ENCODE measurements around the gene BCKDHB.
"Not testable (repeated sequence)": the region's sequence is repeated elsewhere in the genome, so short reads cannot be mapped to it uniquely, and the experiment has no call there.

BCKDHB gene

DNA sequence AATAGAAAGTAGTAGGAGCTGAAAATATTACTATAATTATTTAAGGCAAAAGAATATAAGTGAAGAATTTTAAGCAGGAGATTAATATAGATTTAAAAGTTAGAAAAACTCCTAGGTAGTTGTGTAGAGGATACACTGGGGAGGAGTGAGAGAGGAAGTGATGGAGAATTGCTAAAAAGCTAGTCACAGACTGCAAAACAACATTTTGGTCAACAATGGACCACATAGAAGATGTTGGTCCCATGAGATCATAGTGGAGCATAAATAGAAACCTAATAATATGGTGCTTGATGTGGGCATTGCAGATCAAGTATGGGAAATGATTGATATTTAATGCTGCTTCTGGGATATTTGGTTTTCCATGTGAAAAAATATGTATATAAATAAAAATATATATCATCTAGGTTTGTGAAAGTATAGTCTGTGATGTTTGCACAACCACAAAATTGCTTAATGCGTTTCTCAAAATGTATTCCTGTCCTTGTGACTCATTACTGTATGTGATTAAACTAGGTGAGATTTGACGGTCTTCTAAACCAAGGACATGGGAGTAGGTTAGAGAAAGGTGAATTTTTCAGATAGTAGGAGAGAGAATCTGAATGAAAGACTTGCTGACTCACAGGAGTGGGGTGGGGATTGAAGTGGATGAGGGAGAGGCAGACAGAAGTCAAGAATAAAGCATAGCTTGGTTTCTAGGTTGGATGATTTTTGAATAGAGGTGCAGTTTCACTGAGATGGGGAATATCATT, 174.0 kb downstream of the BCKDHB start:
- Histone ChIP-seq H3K4me1 (ENCODE audit: control insufficient read depth, insufficient read depth, low read length, poor library complexity, severe bottlenecking) (no peaks in the 10 kb centered on the region), H3K27ac (ENCODE audit: low read depth, low read length, severe bottlenecking) (no peak overlapping the region), H3K9me3 (ENCODE audit: control insufficient read depth, low read length) (no peaks in the 10 kb centered on the region), H3K36me3 (ENCODE audit: control insufficient read depth, insufficient read depth, low read length) (no peaks in the 10 kb centered on the region), H3K4me3 (ENCODE audit: extremely low read depth, insufficient read depth, low read length, poor library complexity, severe bottlenecking) (no peak overlapping the region)
- WGBS, 2 experiments (ENCODE audit: insufficient coverage in 2 of 2): 90 to 94% methylated on average over 2 of the region's 2 CpGs

DNA sequence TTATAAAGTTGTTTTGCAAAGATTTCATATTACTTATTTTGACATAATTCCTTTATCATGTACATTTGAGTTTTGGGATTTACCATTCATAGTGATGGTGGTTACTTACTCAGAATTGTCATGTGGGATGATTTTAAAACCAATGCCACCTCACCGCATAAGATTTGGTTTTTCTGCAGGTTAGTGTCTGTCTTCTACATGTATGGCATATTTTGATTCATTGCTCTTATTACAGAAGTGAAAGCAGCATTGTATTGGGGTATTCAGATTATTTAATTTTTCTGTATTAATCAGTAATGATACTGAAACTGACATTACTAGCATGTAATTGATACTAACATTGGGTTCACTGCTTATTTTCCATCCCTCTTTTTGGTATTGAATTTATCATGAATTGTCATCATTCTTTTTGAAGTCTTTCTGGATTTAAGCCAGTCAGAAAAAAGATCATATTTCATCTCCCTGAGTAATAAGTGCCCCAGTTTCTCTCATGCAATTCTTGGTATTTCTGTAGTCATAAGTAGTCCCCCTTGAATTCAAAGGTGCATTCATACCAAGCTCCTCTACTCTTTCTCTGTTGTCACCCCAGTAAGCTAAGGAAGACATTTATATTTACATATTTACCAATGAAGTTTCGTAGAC, 176.6 kb downstream of the BCKDHB start:
- no peak overlapping the region for H3K4me3 ChIP-seq (ENCODE audit: extremely low read depth, insufficient read depth, low read length, poor library complexity, severe bottlenecking)
- WGBS, 2 experiments (ENCODE audit: insufficient coverage in 2 of 2): no CpG with 5 or more reads among the region's 2 CpGs
- no peaks in the 10 kb centered on the region for H3K4me1 ChIP-seq (ENCODE audit: control insufficient read depth, insufficient read depth, low read length, poor library complexity, severe bottlenecking)
- no peaks in the 10 kb centered on the region for H3K9me3 ChIP-seq (ENCODE audit: control insufficient read depth, low read length)
- H3K36me3 ChIP-seq (ENCODE audit: control insufficient read depth, insufficient read depth, low read length): no peaks in the 10 kb centered on the region
- no peak overlapping the region for H3K27ac ChIP-seq (ENCODE audit: low read depth, low read length, severe bottlenecking)

DNA sequence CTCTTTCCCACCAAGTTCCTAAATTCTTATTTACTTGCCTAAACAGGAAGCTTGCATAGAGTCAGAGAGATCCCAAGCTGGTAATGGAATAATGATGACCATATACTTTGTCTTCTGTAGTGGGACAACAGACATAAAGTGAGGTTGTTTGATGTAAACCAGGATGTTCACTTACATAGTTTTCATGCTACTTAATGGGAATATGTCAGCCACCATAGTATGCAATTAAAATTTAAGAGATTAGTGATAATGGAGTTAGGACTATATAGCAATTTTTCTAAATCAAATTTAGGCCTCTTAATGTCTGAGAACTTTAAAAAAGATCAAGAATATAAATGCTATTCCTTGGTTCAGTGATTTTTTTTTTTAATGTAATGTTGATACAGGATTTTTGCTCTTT, 180.6 kb downstream of the BCKDHB start:
- no peaks in the 10 kb centered on the region for H3K9me3 ChIP-seq (ENCODE audit: control insufficient read depth, low read length)
- no peaks in the 10 kb centered on the region for H3K36me3 ChIP-seq (ENCODE audit: control insufficient read depth, insufficient read depth, low read length)
- H3K4me1 ChIP-seq (ENCODE audit: control insufficient read depth, insufficient read depth, low read length, poor library complexity, severe bottlenecking): no peaks in the 10 kb centered on the region
- H3K27ac ChIP-seq (ENCODE audit: low read depth, low read length, severe bottlenecking): no peak overlapping the region
- H3K4me3 ChIP-seq (ENCODE audit: extremely low read depth, insufficient read depth, low read length, poor library complexity, severe bottlenecking): no peak overlapping the region

DNA sequence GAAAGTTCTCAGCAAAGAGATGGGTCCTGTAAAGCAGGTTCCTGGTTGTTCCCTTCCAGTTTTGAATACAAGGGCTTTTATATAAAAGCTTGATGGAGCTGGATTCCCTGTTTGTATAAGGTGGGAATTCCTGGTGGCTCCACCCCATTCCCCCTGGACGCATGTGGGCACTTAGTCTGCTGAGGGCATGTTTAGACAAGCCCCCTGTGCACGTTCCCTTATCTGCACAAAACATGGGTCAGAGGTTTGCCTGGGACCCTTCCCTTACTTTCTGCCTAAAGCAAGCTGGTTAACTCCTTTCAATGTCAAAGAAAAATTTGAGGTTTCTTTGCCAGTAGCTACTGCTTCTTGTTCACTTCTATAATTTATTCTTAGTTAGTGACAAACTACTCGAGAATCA, 181.1 kb downstream of the BCKDHB start:
- peaks cover under 1% of the 10 kb centered on the region for H3K9me3 ChIP-seq (ENCODE audit: control insufficient read depth, low read length)
- no peaks in the 10 kb centered on the region for H3K36me3 ChIP-seq (ENCODE audit: control insufficient read depth, insufficient read depth, low read length)
- no peak overlapping the region for H3K27ac ChIP-seq (ENCODE audit: low read depth, low read length, severe bottlenecking)
- H3K4me3 ChIP-seq (ENCODE audit: extremely low read depth, insufficient read depth, low read length, poor library complexity, severe bottlenecking): no peak overlapping the region
- 78 to 100% methylated on average over 2 of the region's 3 CpGs for WGBS, 2 experiments (ENCODE audit: insufficient coverage in 2 of 2)
- no peaks in the 10 kb centered on the region for H3K4me1 ChIP-seq (ENCODE audit: control insufficient read depth, insufficient read depth, low read length, poor library complexity, severe bottlenecking)

DNA sequence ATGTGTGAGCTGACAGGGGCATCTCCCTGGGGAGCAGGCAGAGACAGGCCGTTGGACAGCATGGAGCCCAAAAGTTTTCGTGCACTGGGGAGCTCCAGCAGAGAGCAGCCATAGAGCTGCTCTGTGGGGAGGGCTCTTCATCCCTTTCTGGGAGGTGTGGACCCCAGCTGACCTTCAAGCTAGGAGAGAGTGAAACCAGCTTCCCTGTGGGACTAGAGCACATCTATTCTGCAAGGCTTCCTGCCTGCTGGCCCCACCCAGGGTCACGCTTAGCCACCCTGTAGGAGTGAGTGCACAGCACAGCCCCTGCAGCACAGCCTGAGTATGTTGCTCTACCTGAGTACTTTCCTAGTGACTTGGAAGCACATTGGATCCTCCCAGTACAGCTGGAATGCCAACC, 183.3 kb downstream of the BCKDHB start:
- Histone ChIP-seq H3K27ac (ENCODE audit: low read depth, low read length, severe bottlenecking) (no peak overlapping the region), H3K4me1 (ENCODE audit: control insufficient read depth, insufficient read depth, low read length, poor library complexity, severe bottlenecking) (no peaks in the 10 kb centered on the region), H3K9me3 (ENCODE audit: control insufficient read depth, low read length) (peaks cover 16% of the 10 kb centered on the region), H3K36me3 (ENCODE audit: control insufficient read depth, insufficient read depth, low read length) (no peaks in the 10 kb centered on the region), H3K4me3 (ENCODE audit: extremely low read depth, insufficient read depth, low read length, poor library complexity, severe bottlenecking) (no peak overlapping the region)
- 72% methylated on average over 3 of the region's 3 CpGs for WGBS, 2 experiments (ENCODE audit: insufficient coverage in 2 of 2)

DNA sequence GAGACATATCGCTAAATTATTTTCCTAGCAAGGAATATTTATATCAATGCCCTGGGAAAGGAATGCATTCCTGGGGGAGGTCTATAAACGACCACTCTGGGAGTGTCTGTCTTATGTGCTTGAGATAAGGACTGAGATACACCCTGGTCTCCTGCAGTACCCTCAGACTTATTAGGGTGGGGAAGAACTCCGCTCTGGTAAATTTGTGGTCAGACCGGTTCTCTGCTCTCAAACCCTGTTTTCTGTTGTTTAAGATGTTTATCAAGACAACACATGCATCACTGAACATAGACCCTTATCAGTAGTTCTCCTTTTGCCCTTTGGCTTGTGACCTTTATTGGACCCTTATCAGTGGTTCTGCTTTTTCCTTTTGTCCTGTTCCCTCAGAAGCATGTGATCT, 188.1 kb downstream of the BCKDHB start:
- peaks cover 26% of the 10 kb centered on the region for H3K9me3 ChIP-seq (ENCODE audit: control insufficient read depth, low read length)
- not testable (repeated sequence) for H3K4me1 ChIP-seq (ENCODE audit: control insufficient read depth, insufficient read depth, low read length, poor library complexity, severe bottlenecking); H3K4me3 ChIP-seq (ENCODE audit: extremely low read depth, insufficient read depth, low read length, poor library complexity, severe bottlenecking); H3K27ac ChIP-seq (ENCODE audit: low read depth, low read length, severe bottlenecking); H3K36me3 ChIP-seq (ENCODE audit: control insufficient read depth, insufficient read depth, low read length)
- WGBS, 2 experiments (ENCODE audit: insufficient coverage in 2 of 2): no CpG with 5 or more reads among the region's 4 CpGs

DNA sequence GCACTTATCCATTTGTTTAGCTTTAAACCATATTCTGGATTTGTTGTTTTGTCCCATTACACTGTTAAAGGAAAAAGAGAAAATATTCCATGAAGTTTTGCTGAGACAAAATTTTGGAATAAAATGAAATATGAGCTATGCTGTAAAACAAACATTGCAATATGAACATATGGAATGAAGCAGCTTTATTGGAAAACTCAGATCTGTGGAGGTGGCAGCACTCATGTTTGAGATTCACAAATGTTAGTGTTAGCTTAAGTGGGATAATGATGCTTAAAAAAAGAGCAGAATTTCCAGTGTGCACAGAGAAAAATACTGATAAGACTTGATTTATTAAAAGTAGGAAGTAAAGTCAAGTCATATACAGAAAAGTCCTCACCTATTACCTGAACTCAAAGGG, 196.2 kb downstream of the BCKDHB start:
- Histone ChIP-seq H3K9me3 (ENCODE audit: control insufficient read depth, low read length) (no peaks in the 10 kb centered on the region), H3K36me3 (ENCODE audit: control insufficient read depth, insufficient read depth, low read length) (no peaks in the 10 kb centered on the region), H3K4me3 (ENCODE audit: extremely low read depth, insufficient read depth, low read length, poor library complexity, severe bottlenecking) (no peak overlapping the region), H3K4me1 (ENCODE audit: control insufficient read depth, insufficient read depth, low read length, poor library complexity, severe bottlenecking) (no peaks in the 10 kb centered on the region), H3K27ac (ENCODE audit: low read depth, low read length, severe bottlenecking) (no peak overlapping the region)

DNA sequence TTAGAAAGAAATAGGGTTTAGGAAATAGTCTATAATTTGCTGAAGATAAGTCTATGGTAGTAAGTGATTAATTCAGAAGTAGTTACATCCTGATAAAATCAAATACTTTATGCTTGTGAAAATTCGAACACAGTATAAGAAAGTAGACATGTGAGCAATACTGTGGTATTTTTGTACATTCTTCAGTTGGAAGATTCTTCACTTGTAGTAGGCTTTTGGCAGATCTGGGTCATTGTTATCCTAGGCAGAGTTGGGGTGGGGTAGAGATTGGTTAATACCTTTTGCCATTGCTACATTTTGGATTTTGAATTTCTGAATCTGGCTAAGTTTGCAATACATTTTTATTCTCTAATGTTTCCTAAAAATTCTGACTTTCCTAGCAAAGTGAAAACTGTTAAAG, 197.5 kb downstream of the BCKDHB start:
- Histone ChIP-seq H3K36me3 (ENCODE audit: control insufficient read depth, insufficient read depth, low read length) (no peaks in the 10 kb centered on the region), H3K4me3 (ENCODE audit: extremely low read depth, insufficient read depth, low read length, poor library complexity, severe bottlenecking) (no peak overlapping the region), H3K4me1 (ENCODE audit: control insufficient read depth, insufficient read depth, low read length, poor library complexity, severe bottlenecking) (no peaks in the 10 kb centered on the region), H3K9me3 (ENCODE audit: control insufficient read depth, low read length) (no peaks in the 10 kb centered on the region), H3K27ac (ENCODE audit: low read depth, low read length, severe bottlenecking) (no peak overlapping the region)
- no CpG with 5 or more reads among the region's 1 CpG for WGBS, 2 experiments (ENCODE audit: insufficient coverage in 2 of 2)

DNA sequence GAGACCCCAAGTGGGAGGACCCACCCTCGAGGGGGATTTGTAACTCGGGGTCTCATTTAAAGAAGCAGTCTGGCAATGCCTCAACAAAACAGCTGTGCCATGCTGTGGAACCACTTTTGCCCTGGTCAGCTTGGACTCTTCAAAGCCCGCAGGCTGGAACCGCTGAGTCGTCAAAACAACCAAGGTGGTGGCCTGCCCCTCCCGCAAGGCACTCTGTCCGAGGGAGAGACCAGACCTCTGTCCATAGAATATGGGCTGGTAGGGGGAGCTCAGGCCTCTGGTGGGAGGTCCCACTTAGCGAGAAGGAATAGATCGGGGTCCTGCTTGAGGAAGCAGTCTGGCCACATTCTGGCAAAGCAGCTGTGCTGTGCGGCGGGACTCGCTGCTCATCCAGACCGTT, 208.1 kb downstream of the BCKDHB start:
- H3K4me1 ChIP-seq (ENCODE audit: control insufficient read depth, insufficient read depth, low read length, poor library complexity, severe bottlenecking): no peaks in the 10 kb centered on the region
- WGBS, 2 experiments (ENCODE audit: insufficient coverage in 2 of 2): 94% methylated on average over 13 of the region's 13 CpGs
- H3K36me3 ChIP-seq (ENCODE audit: control insufficient read depth, insufficient read depth, low read length): no peaks in the 10 kb centered on the region
- H3K27ac ChIP-seq (ENCODE audit: low read depth, low read length, severe bottlenecking): no peak overlapping the region
- no peaks in the 10 kb centered on the region for H3K9me3 ChIP-seq (ENCODE audit: control insufficient read depth, low read length)
- no peak overlapping the region for H3K4me3 ChIP-seq (ENCODE audit: extremely low read depth, insufficient read depth, low read length, poor library complexity, severe bottlenecking)

DNA sequence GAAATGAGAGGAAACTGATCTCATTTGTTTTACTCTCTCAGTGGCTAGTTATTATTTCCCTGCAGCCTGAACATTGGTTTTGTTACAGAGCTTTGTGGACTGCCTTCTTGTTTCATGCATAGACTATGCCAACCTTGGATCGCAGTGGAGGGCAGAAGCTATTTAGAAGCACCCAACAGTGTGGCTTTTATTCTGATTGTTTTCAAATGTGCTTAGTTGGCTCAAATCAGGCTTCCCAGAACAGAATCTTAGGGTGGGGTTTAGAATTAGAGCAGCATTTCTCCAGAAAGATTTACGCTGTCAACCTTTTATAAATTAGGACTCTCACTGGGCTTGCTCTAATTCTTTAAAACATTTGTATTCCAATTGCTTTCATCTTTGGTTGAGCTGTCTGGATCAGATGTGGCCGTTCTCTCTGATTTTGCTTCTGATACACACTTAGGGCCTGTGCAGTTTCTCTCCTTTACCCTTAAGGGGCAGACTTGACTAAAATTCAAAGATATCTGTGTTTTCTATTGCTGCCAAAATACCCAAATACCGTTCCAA, 210.3 kb downstream of the BCKDHB start:
- 80 to 100% methylated on average over 3 of the region's 4 CpGs for WGBS, 2 experiments (ENCODE audit: insufficient coverage in 2 of 2)
- Histone ChIP-seq H3K4me3 (ENCODE audit: extremely low read depth, insufficient read depth, low read length, poor library complexity, severe bottlenecking) (no peak overlapping the region), H3K9me3 (ENCODE audit: control insufficient read depth, low read length) (no peaks in the 10 kb centered on the region), H3K36me3 (ENCODE audit: control insufficient read depth, insufficient read depth, low read length) (no peaks in the 10 kb centered on the region), H3K4me1 (ENCODE audit: control insufficient read depth, insufficient read depth, low read length, poor library complexity, severe bottlenecking) (no peaks in the 10 kb centered on the region), H3K27ac (ENCODE audit: low read depth, low read length, severe bottlenecking) (no peak overlapping the region)

DNA sequence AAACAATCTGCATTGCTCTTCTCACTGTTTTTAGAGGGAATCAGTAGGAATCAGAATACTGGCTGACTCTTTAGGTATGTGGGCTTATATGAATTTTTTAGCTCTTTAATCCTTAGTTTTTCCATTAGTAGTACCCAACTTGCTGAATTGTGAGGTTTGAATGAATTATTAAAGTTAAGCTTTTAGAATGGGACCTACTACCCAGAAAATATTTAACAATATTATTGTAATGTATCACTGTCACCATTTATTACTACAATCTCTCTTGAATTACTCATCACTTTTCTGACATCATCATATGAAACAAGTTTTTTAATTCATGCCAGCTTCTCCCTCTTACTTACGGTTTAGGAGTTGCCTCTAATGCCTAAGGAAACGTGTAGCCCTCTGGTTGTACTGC, 212.7 kb downstream of the BCKDHB start:
- Histone ChIP-seq H3K36me3 (ENCODE audit: control insufficient read depth, insufficient read depth, low read length) (no peaks in the 10 kb centered on the region), H3K9me3 (ENCODE audit: control insufficient read depth, low read length) (no peaks in the 10 kb centered on the region), H3K4me1 (ENCODE audit: control insufficient read depth, insufficient read depth, low read length, poor library complexity, severe bottlenecking) (no peaks in the 10 kb centered on the region), H3K4me3 (ENCODE audit: extremely low read depth, insufficient read depth, low read length, poor library complexity, severe bottlenecking) (no peak overlapping the region), H3K27ac (ENCODE audit: low read depth, low read length, severe bottlenecking) (no peak overlapping the region)
- 58% methylated on average over 2 of the region's 2 CpGs; no CpG with 5 or more reads in 1 of the 2 experiments for WGBS, 2 experiments (ENCODE audit: insufficient coverage in 2 of 2)

All from mesodermal cell (in vitro differentiated cells).